PFSK-1 (cell line): ENCODE data around the gene SCUBE2.

ENCODE experiments used
- FOXP2 ChIP-seq: optimal IDR thresholded peaks from 2 replicates; pipeline ENCODE3; 2011; ENCODE audit warnings: borderline replicate concordance, control low read depth, inconsistent platforms; ENCODE audit not compliant: insufficient read depth; ENCODE audit errors: extremely low read length, extremely low read depth
- POLR2AphosphoS5 ChIP-seq: IDR thresholded peaks from 2 replicates; pipeline ENCODE4 v1.6.1; 2012; ENCODE audit warnings: low read depth, mild to moderate bottlenecking, control low read depth, low read length, moderate library complexity
- SIN3A ChIP-seq: IDR thresholded peaks from 2 replicates; pipeline ENCODE4 v1.6.1; 2012; ENCODE audit warnings: mild to moderate bottlenecking, low read length, moderate library complexity, borderline replicate concordance; ENCODE audit not compliant: insufficient read depth
- TF ChIP-seq, protein P1 (sequence below), 2 experiments: IDR thresholded peaks; 2 replicates each; pipeline versions ENCODE4 v1.6.1 to v1.8.0; 2011 to 2012; ENCODE audit warnings: low read depth in 2 of 2, low read length in 2 of 2, control low read depth in 1 of 2, inconsistent platforms in 1 of 2, mild to moderate bottlenecking in 1 of 2, moderate library complexity in 1 of 2; ENCODE audit not compliant: insufficient read depth in 1 of 2

DNA sequence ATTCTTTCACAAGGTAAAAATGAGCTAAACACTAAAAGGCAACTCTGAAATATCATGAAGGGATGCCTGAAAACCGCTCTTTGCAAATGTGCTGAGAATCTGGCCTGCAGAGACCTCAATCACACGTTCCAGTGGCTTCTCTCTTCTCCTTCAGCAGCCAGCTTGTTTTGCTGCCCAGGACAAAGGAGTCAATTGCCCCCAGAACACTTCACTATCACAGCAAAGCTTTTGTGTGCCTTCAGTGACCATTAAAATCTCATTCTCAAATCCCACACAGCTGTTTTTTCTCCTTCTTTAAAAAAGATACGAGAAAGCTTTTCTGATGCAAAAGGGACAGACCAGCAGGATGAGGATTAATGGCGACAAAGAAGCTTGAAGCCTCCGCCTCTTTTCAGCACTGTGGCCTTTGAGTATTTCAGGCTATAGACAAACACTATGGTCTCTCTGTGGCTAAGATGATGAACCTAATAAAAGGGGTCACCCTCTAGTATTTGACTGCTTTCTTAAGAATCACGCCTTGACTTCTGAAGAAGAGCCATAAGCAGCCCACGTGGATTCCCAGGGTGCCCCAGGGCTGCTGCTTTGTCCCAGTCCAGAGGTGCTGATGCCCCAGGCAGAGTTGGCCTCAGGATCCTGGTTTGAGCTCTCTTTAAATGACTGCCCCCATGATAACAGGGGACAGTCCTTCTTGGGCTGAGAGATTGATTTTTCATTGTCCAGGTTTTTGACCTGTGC, 54.2 kb downstream of the SCUBE2 start:
- TF ChIP-seq POLR2AphosphoS5 (no peak), FOXP2 (no peak), SIN3A (no peak)
- TF ChIP-seq, protein P1, sequence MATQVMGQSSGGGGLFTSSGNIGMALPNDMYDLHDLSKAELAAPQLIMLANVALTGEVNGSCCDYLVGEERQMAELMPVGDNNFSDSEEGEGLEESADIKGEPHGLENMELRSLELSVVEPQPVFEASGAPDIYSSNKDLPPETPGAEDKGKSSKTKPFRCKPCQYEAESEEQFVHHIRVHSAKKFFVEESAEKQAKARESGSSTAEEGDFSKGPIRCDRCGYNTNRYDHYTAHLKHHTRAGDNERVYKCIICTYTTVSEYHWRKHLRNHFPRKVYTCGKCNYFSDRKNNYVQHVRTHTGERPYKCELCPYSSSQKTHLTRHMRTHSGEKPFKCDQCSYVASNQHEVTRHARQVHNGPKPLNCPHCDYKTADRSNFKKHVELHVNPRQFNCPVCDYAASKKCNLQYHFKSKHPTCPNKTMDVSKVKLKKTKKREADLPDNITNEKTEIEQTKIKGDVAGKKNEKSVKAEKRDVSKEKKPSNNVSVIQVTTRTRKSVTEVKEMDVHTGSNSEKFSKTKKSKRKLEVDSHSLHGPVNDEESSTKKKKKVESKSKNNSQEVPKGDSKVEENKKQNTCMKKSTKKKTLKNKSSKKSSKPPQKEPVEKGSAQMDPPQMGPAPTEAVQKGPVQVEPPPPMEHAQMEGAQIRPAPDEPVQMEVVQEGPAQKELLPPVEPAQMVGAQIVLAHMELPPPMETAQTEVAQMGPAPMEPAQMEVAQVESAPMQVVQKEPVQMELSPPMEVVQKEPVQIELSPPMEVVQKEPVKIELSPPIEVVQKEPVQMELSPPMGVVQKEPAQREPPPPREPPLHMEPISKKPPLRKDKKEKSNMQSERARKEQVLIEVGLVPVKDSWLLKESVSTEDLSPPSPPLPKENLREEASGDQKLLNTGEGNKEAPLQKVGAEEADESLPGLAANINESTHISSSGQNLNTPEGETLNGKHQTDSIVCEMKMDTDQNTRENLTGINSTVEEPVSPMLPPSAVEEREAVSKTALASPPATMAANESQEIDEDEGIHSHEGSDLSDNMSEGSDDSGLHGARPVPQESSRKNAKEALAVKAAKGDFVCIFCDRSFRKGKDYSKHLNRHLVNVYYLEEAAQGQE (IDR thresholded peaks at IDR 0.05; ENCODE audit: insufficient read depth in 1 of 2, low read depth in 2 of 2, low read length in 2 of 2): no peak
